Duodenal mucosa (tissue), 2 donors: Measurements from ENCODE around the gene PITRM1.

ENCODE experiments used
- H3K27ac ChIP-seq: one replicate; pipeline ENCODE4 v1.7.0; 2013; ENCODE audit warnings: low read depth, low read length
- H3K27me3 ChIP-seq, 2 donors: one replicate each; pipeline ENCODE4 v1.7.0; 2013; ENCODE audit warnings: low read length in 2 of 2, control low read depth in 1 of 2; ENCODE audit not compliant: insufficient read depth in 2 of 2, control insufficient read depth in 1 of 2
- H3K36me3 ChIP-seq, 2 donors: one replicate each; pipeline ENCODE4 v1.7.0; 2013; ENCODE audit warnings: low read length in 2 of 2, control low read depth in 1 of 2; ENCODE audit not compliant: insufficient read depth in 2 of 2, control insufficient read depth in 1 of 2
- H3K4me1 ChIP-seq, 2 donors: one replicate each; pipeline ENCODE4 v1.7.0; 2013; ENCODE audit warnings: low read length in 2 of 2, control low read depth in 1 of 2; ENCODE audit not compliant: insufficient read depth in 2 of 2, control insufficient read depth in 1 of 2
- H3K4me3 ChIP-seq, 2 donors: one replicate each; pipeline ENCODE4 v1.7.0; 2013; ENCODE audit warnings: low read length in 2 of 2, low read depth in 1 of 2
- H3K9ac ChIP-seq, 2 donors: one replicate each; pipeline ENCODE4 v1.7.0; 2013; ENCODE audit warnings: low read length in 2 of 2, low read depth in 1 of 2
- H3K9me3 ChIP-seq, 2 donors: one replicate each; pipeline ENCODE4 v1.7.0; 2013; ENCODE audit warnings: low read length in 2 of 2, control low read depth in 1 of 2; ENCODE audit not compliant: control insufficient read depth in 1 of 2

The PITRM1 gene

GRCh38 chr10:3198900-3199299 is 26.3 kb upstream of the PITRM1 start:
- H3K4me1 ChIP-seq, result peaks cover 0 to 11% of the 10 kb centered on the region in 2 donors
- no peak overlapping the region for H3K4me3 ChIP-seq
- no peaks in the 10 kb centered on the region for H3K9me3 ChIP-seq
- no peak overlapping the region for H3K27ac ChIP-seq
- peaks cover 10 to 16% of the 10 kb centered on the region in 2 donors for H3K27me3 ChIP-seq
- H3K36me3 ChIP-seq, result no peaks in the 10 kb centered on the region
- H3K9ac ChIP-seq, result no peak overlapping the region

DNA sequence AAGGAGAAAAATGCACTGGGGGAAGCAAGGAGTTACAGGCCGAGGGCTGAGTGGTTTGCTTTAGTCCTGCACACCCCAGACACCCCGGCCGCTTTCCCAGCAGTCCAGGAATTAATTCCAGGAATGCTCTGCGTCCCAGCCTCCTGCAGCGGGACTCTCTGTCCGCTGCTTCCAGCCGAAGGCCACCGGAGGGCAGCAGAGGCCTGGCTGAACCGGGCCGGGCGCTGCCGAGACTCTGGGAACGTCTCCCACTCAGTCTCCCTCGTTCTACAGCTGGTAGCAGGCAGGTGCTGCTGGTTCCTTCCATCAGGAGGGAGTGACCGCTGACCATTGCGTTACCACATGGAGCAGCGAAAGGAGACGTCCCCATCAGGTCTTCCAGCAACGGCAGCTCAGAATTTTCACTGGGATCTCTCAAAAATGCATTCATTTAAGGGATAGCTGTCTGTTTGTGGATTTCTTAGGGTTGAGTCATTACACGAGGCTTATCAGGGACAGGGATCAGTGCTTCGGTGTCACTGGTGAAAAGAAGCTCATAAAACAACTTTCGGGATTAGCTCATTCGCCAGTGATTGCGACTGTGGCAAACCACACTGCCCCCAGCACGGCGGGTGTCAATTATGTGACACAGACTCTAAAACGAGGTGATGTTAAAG is 24.9 kb upstream of the PITRM1 start:
- Histone ChIP-seq H3K27me3 (peaks cover 10 to 16% of the 10 kb centered on the region in 2 donors), H3K27ac (no peak overlapping the region), H3K9me3 (no peaks in the 10 kb centered on the region), H3K4me3 (peak overlapping the region; percentile 44 to 59), H3K36me3 (no peaks in the 10 kb centered on the region), H3K9ac (peak overlapping the region in 1 of 2 donors; percentile 51), H3K4me1 (peaks cover 0 to 11% of the 10 kb centered on the region in 2 donors)

GRCh38 chr10:3196958-3197347 is 24.4 kb upstream of the PITRM1 start:
- Histone ChIP-seq H3K27me3 (peaks cover 10 to 16% of the 10 kb centered on the region in 2 donors), H3K9me3 (no peaks in the 10 kb centered on the region), H3K4me1 (peaks cover 0 to 11% of the 10 kb centered on the region in 2 donors), H3K9ac (no peak overlapping the region), H3K36me3 (no peaks in the 10 kb centered on the region), H3K27ac (no peak overlapping the region), H3K4me3 (peak overlapping the region; percentile 44 to 59)

- H3K9ac ChIP-seq, result no peak overlapping the region
- H3K27ac ChIP-seq, result no peak overlapping the region
- no peak overlapping the region for H3K4me3 ChIP-seq
- H3K4me1 ChIP-seq, result peaks cover 0 to 11% of the 10 kb centered on the region in 2 donors
- H3K36me3 ChIP-seq, result no peaks in the 10 kb centered on the region
- no peaks in the 10 kb centered on the region for H3K9me3 ChIP-seq
- H3K27me3 ChIP-seq, result peaks cover 10 to 16% of the 10 kb centered on the region in 2 donors
These were observed 23.9 kb upstream of the PITRM1 start for GRCh38 chr10:3196482-3196881.

GRCh38 chr10:3195726-3196125 is 23.1 kb upstream of the PITRM1 start:
- Histone ChIP-seq H3K4me3 (no peak overlapping the region), H3K27ac (no peak overlapping the region), H3K4me1 (peaks cover 0 to 11% of the 10 kb centered on the region in 2 donors), H3K9ac (no peak overlapping the region), H3K27me3 (peaks cover 10 to 16% of the 10 kb centered on the region in 2 donors), H3K36me3 (no peaks in the 10 kb centered on the region), H3K9me3 (no peaks in the 10 kb centered on the region)

DNA sequence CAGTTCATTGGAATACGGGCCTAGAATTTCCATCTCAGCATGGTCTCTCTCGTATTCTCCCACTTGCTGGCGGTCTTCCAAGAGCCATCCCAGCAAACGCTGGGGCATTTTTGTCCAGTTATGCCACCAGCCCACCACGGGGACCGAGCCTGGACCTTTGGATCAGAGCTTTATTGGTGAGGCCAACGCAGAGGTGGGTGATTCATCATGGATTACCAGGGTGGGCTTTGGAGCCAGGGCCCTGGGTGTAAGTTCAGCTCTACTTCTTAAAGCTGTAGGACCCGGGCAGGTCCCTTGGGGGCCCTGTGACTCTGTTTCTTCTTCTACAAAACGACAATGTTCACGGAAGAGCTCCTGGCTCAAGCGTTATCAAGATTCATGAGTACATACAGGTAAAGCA is 22.7 kb upstream of the PITRM1 start:
- H3K9me3 ChIP-seq, result no peaks in the 10 kb centered on the region
- H3K27me3 ChIP-seq, result peaks cover 10 to 16% of the 10 kb centered on the region in 2 donors
- H3K36me3 ChIP-seq, result no peaks in the 10 kb centered on the region
- H3K27ac ChIP-seq, result no peak overlapping the region
- no peak overlapping the region for H3K9ac ChIP-seq
- no peak overlapping the region for H3K4me3 ChIP-seq
- H3K4me1 ChIP-seq, result peaks cover 0 to 11% of the 10 kb centered on the region in 2 donors

DNA sequence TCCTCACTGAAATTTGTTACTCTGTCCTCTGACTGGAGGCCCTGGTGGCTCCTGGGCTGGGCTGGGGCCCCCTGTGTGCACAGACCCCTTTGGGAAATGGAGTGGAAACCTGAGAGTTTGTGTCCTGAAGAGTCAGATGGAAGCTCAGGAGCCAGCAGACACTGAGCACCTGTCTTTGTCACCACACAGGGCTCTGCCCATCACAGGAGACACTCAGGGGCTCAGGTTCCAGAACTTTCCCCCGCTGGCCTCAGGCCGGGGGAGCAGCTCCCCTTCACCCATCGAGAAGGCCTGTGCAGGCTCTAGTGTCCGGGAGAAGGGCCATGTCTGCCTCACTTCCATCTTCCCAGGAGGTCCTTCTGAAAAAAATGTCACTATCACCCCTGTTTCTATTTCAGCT is 22.3 kb upstream of the PITRM1 start:
- no peak overlapping the region for H3K27ac ChIP-seq
- no peaks in the 10 kb centered on the region for H3K36me3 ChIP-seq
- H3K9me3 ChIP-seq, result no peaks in the 10 kb centered on the region
- peaks cover 0 to 11% of the 10 kb centered on the region in 2 donors for H3K4me1 ChIP-seq
- H3K9ac ChIP-seq, result no peak overlapping the region
- H3K4me3 ChIP-seq, result no peak overlapping the region
- peaks cover 8 to 16% of the 10 kb centered on the region in 2 donors for H3K27me3 ChIP-seq

DNA sequence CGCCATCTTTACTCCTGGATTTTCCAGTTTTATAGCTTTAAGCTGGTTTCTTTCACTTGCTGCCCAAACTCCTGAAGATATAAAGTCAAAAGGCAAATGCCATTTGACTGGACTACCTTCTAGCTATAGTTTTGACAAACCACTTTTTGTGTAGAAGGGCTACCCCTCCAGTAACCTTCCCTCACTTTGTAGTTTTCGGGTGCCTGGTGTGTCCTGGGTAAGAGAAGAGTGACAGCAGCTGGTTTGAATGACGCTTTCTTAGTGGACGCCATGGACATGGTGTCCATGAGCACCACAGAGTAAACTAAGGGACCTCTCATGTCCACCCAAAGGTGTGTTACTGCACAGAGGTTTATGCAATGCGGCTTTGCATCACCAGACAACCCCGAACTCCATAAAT is 21.2 kb upstream of the PITRM1 start:
- H3K27me3 ChIP-seq, result peaks cover 3 to 11% of the 10 kb centered on the region in 2 donors
- H3K4me3 ChIP-seq, result no peak overlapping the region
- H3K27ac ChIP-seq, result no peak overlapping the region

DNA sequence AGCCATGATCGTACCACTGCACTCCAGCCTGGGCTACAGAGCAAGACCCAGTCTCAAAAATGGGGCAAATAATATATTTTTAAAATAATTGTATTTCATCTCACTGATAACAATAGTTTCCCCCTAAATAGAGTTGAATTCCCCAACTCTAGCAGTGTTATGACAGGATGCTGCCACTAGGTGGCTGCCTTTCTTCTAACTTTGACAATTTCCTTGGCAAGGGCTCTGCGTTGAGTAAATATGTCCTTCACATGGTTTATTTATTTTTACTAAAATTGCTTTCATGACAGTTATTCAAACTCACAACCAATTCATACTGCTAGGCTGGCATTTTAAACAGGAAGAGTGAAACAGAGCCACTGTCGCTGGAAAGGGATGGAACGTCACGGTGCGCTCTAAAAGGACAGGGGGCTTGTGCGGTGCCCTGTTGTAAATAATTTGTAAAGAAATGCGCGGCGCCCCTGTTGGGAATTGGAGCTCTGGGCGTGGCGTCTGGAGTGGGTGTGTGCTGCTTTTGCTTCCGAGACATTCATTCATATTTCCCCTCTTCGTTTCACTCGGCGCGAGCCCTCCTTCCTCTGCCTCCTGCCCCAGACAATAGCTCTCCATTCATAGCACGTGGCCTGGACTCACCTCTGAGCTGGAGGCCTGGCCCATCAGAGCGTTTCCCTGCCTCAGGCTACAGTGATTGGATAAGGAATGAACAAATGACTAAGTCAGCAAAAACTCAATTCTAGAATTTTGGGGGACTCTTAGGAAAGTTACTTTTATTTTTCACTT is 20.5 kb upstream of the PITRM1 start:
- Histone ChIP-seq H3K4me3 (peak overlapping the region; percentile 27 to 36), H3K4me1 (peaks cover 0 to 11% of the 10 kb centered on the region in 2 donors), H3K9me3 (no peaks in the 10 kb centered on the region), H3K27me3 (peaks cover 3 to 7% of the 10 kb centered on the region in 2 donors), H3K27ac (no peak overlapping the region), H3K9ac (no peak overlapping the region), H3K36me3 (no peaks in the 10 kb centered on the region)

More for the DNA sequence above, 21.2 kb upstream of the PITRM1 start:
- H3K9me3 ChIP-seq, result no peaks in the 10 kb centered on the region
- H3K36me3 ChIP-seq, result no peaks in the 10 kb centered on the region
- H3K9ac ChIP-seq, result no peak overlapping the region
- H3K4me1 ChIP-seq, result peaks cover 0 to 11% of the 10 kb centered on the region in 2 donors

DNA sequence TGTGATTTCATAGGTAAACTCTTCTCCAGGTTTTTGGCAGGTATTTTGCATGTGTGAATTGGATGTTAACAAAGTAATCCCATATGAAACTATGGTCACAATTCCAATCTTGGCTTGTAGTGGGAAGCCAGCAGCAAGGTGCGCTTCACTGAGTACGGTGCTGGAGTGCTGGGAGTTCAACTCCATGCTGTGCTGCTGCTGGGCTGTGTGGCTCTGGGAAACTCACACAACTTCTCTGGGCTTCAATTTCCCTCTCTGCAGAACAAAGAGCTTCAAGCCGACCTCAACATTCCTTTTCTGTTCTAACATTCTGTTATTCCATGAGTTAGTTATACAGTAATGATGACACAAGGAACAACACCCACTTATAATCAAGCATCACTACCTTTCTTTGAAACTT is 18.2 kb upstream of the PITRM1 start:
- H3K36me3 ChIP-seq, result no peaks in the 10 kb centered on the region
- H3K9ac ChIP-seq, result no peak overlapping the region
- no peak overlapping the region for H3K27ac ChIP-seq
- H3K4me1 ChIP-seq, result no peaks in the 10 kb centered on the region
- H3K27me3 ChIP-seq, result peaks cover 0 to 7% of the 10 kb centered on the region in 2 donors
- no peaks in the 10 kb centered on the region for H3K9me3 ChIP-seq
- no peak overlapping the region for H3K4me3 ChIP-seq
